OCI-LY3 (cell line): Measurements from ENCODE around the gene EPHB2.
A peak's percentile ranks its signal among the peaks of the same experiment; 100 is the strongest.

Experiments
- H2AFZ ChIP-seq: fragments of 200-600, 300-600 bp; shearing (Covaris generic); 2 replicates; pipeline ENCODE4 v1.6.0; 2014; ENCODE audit warnings: antibody characterized with exemption, low read depth, low read length
- H3K27ac ChIP-seq: fragments of 200-600, 300-600 bp; sonication (generic); 2 replicates; pipeline ENCODE4 v1.5.1; 2014; ENCODE audit warnings: mild to moderate bottlenecking, low read length, moderate library complexity, mixed read lengths
- H3K27me3 ChIP-seq: fragments of 200-600, 300-600 bp; sonication (generic); 2 replicates; pipeline ENCODE4 v1.6.1; 2014; ENCODE audit warnings: low read depth, low read length, mixed read lengths
- H3K36me3 ChIP-seq: fragments of 200-600, 300-600 bp; sonication (generic); replicated peaks from 2 replicates; pipeline ENCODE3; 2014; ENCODE audit warnings: low read depth, low read length, mixed read lengths
- H3K4me1 ChIP-seq: fragments of 300-600, 200-600 bp; sonication (generic); 2 replicates; pipeline ENCODE4 v1.6.1; 2014; ENCODE audit warnings: low read length, mixed read lengths
- H3K4me2 ChIP-seq: fragments of 200-600, 300-600 bp; sonication (generic); 2 replicates; pipeline ENCODE4 v1.6.1; 2014; ENCODE audit warnings: low read length, mixed read lengths
- H3K4me3 ChIP-seq: fragments of 300-600, 200-600 bp; sonication (generic); 2 replicates; pipeline ENCODE4 v1.5.1; 2014; ENCODE audit warnings: antibody characterized with exemption, mild to moderate bottlenecking, low read length, moderate library complexity
- H3K79me2 ChIP-seq: fragments of 300-600, 200-600 bp; shearing (Covaris generic); 2 replicates; pipeline ENCODE4 v1.6.1; 2014; ENCODE audit warnings: mild to moderate bottlenecking, low read length, mixed read lengths
- H3K9ac ChIP-seq: fragments of 300-600, 200-600 bp; shearing (Covaris generic); 2 replicates; pipeline ENCODE4 v1.6.0; 2014; ENCODE audit warnings: mild to moderate bottlenecking, low read length, moderate library complexity
- H3K9me3 ChIP-seq: fragments of 200-600, 300-600 bp; shearing (Covaris generic); 2 replicates; pipeline ENCODE4 v1.6.1; 2014; ENCODE audit warnings: low read length, mixed read lengths; ENCODE audit not compliant: insufficient read depth
- H4K20me1 ChIP-seq: fragments of 200-600, 300-600 bp; sonication (generic); 2 replicates; pipeline ENCODE4 v1.6.1; 2016; ENCODE audit warnings: low read length, mixed read lengths; ENCODE audit not compliant: insufficient read depth
- EZH2phosphoT487 ChIP-seq: fragments of 200-600 bp; shearing (Covaris generic); IDR thresholded peaks from 2 replicates; pipeline ENCODE4 v1.6.1; 2018; ENCODE audit warnings: antibody characterized with exemption, mixed run types, low read depth
- TF ChIP-seq, protein P1 (sequence below): fragments of 200-600, 300-600 bp; sonication (generic); IDR thresholded peaks from 2 replicates; pipeline ENCODE4 v1.5.1; 2014; ENCODE audit warnings: antibody characterized with exemption, low read length, low read depth

EPHB2 gene

DNA sequence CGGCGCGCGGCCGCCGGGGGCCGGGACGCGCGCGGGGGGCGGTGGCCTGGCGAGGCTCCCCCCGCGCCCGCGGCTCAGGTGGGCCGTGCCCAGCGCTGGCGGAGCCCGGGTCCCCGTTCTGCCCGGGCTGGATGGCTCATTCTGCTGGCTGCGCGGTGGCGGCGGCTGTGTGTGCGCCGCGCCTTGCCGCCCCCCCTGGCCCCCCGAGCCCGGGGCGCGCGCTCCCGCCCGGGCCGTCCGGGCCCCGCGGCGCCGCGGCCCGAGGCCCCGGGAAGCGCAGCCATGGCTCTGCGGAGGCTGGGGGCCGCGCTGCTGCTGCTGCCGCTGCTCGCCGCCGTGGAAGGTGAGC, at the start of gene EPHB2:
Gene EPHB2, plus strand, starts transcription at position 139 of the 349 bp plus-strand sequence. Its CDS starts 144 bp downstream, at position 283.
- Histone ChIP-seq H3K4me2 (peak within 1 kb of the TSS; percentile 93), H3K36me3 (no peaks in the 10 kb centered on the region), H3K79me2 (peaks cover 10% of the 10 kb centered on the region), H3K4me1 (peaks cover 56% of the 10 kb centered on the region), H2AFZ (no peak within 1 kb of the TSS), H3K27ac (peak within 1 kb of the TSS; percentile 59), H3K4me3 (peak within 1 kb of the TSS; percentile 79), H3K27me3 (peaks cover 24% of the 10 kb centered on the region), H4K20me1 (peaks cover 26% of the 10 kb centered on the region), H3K9ac (peak within 1 kb of the TSS; percentile 55), H3K9me3 (no peaks in the 10 kb centered on the region)
- no peak for TF ChIP-seq EZH2phosphoT487
- TF ChIP-seq, protein P1, sequence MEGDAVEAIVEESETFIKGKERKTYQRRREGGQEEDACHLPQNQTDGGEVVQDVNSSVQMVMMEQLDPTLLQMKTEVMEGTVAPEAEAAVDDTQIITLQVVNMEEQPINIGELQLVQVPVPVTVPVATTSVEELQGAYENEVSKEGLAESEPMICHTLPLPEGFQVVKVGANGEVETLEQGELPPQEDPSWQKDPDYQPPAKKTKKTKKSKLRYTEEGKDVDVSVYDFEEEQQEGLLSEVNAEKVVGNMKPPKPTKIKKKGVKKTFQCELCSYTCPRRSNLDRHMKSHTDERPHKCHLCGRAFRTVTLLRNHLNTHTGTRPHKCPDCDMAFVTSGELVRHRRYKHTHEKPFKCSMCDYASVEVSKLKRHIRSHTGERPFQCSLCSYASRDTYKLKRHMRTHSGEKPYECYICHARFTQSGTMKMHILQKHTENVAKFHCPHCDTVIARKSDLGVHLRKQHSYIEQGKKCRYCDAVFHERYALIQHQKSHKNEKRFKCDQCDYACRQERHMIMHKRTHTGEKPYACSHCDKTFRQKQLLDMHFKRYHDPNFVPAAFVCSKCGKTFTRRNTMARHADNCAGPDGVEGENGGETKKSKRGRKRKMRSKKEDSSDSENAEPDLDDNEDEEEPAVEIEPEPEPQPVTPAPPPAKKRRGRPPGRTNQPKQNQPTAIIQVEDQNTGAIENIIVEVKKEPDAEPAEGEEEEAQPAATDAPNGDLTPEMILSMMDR: no peak

DNA sequence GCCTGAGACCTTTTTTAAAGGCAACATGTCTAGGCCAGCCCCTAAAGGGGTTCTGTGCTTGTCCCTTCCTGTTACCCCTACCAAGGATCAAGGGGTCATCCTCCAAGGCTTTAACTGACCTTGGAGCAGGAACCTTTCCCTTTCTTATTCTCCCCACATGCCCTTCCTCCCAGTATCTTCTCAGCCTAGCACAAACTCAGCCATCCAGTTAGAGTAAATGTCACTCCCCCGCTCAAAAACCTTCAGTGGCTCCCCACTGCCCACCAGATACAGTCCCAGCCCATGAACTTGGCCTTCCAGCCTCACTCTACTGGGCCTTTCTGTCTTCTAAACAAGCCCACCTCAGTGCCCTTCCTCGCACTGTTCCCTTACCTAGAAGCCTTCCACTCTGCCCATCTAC, 48.8 kb upstream of the EPHB2 start:
- Histone ChIP-seq H3K4me2 (no peak overlapping the region), H3K27ac (no peak overlapping the region), H2AFZ (no peak overlapping the region), H4K20me1 (no peaks in the 10 kb centered on the region), H3K9me3 (no peaks in the 10 kb centered on the region), H3K4me3 (no peak overlapping the region), H3K27me3 (peaks cover 5% of the 10 kb centered on the region; the same call in 1 of the 2 replicates), H3K9ac (no peak overlapping the region), H3K36me3 (no peaks in the 10 kb centered on the region), H3K4me1 (no peaks in the 10 kb centered on the region), H3K79me2 (no peaks in the 10 kb centered on the region)
- no peak for TF ChIP-seq EZH2phosphoT487
- TF ChIP-seq, protein P1: no peak

DNA sequence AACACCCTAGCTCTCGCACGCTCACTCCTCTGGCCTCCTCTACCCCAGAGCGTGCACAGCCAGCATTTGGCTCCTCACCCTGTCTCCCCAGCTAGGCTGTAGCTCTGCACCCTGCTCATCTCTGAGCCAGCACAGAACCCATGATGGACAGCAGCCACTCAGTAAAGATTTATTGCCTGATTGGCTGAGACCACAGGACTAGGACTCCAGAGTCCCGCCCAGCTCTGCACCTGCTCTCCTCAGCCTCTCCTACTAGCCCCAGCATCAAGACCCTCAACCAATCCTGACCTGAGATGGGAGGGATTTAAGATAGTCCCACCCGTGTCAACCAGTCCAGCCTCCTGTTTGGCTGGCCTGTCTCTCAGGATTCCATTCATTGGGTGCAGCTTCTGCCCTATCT, 48.3 kb upstream of the EPHB2 start:
- Histone ChIP-seq H3K4me3 (no peak overlapping the region), H3K9ac (no peak overlapping the region), H2AFZ (no peak overlapping the region), H3K79me2 (no peaks in the 10 kb centered on the region), H3K36me3 (no peaks in the 10 kb centered on the region), H3K27me3 (peaks cover 5% of the 10 kb centered on the region; the same call in 1 of the 2 replicates), H4K20me1 (no peaks in the 10 kb centered on the region), H3K4me2 (no peak overlapping the region), H3K4me1 (no peaks in the 10 kb centered on the region), H3K27ac (no peak overlapping the region), H3K9me3 (no peaks in the 10 kb centered on the region)
- TF ChIP-seq EZH2phosphoT487: no peak
- TF ChIP-seq, protein P1: no peak

DNA sequence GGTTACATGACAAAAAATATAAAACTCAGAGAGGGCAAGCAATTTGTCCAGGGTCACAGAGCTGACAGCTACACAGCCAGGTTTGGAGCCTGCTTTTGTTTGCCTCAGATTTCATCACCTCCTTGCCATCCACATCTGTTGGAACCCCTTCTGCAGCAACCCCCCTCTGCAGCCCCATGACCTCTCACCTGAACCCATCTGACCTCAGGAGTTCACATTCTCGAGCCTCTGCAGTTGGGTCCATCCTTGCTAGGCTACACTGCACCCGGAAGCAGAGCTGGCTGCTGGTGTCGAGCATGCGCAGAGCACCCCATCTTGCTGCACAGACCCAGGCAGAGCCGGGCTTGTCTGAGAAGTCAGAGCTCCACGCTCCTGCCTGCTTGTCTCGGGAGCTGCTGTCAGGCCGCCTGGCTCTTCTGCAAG, 47.6 kb upstream of the EPHB2 start:
- H3K79me2 ChIP-seq: no peaks in the 10 kb centered on the region
- no peak overlapping the region for H2AFZ ChIP-seq
- peaks cover 11% of the 10 kb centered on the region; the same call in 1 of the 2 replicates for H3K27me3 ChIP-seq
- TF ChIP-seq, protein P1: no peak
- no peak for TF ChIP-seq EZH2phosphoT487
- H3K4me2 ChIP-seq: no peak overlapping the region
- no peaks in the 10 kb centered on the region for H3K36me3 ChIP-seq
- H4K20me1 ChIP-seq: no peaks in the 10 kb centered on the region
- no peak overlapping the region for H3K4me3 ChIP-seq
- no peak overlapping the region for H3K9ac ChIP-seq
- no peaks in the 10 kb centered on the region for H3K9me3 ChIP-seq
- no peak overlapping the region for H3K27ac ChIP-seq
- H3K4me1 ChIP-seq: no peaks in the 10 kb centered on the region
